Mesenchymal stem cell (in vitro differentiated cells and primary cell): ENCODE results near the gene LRRN2.

Source experiments
- DNase-seq: peaks from one replicate; pipeline ENCODE4 v3.0.0-alpha.2; 2013
- H2AFZ ChIP-seq: one replicate; pipeline ENCODE4 v1.6.1; 2013; ENCODE audit warnings: low read depth, mild to moderate bottlenecking, control low read depth, inconsistent platforms, low read length, moderate library complexity
- H2AK5ac ChIP-seq: 2 replicates; pipeline ENCODE4 v1.6.1; 2013; ENCODE audit warnings: low read length, moderate library complexity, mild to moderate bottlenecking, inconsistent platforms; ENCODE audit not compliant: severe bottlenecking
- H2BK120ac ChIP-seq: one replicate; pipeline ENCODE4 v1.6.1; 2013; ENCODE audit warnings: low read depth, mild to moderate bottlenecking, inconsistent platforms, low read length, moderate library complexity
- H2BK12ac ChIP-seq, 2 experiments: one replicate each; pipeline ENCODE4 v1.6.1; 2013; ENCODE audit warnings: inconsistent platforms in 2 of 2, low read length in 2 of 2, mild to moderate bottlenecking in 2 of 2, moderate library complexity in 2 of 2, control low read depth in 1 of 2
- H2BK15ac ChIP-seq: one replicate; pipeline ENCODE4 v1.6.1; 2013; ENCODE audit warnings: mild to moderate bottlenecking, low read depth, inconsistent platforms; ENCODE audit not compliant: poor library complexity, severe bottlenecking
- H2BK5ac ChIP-seq: 2 replicates; pipeline ENCODE4 v1.6.1; 2013; ENCODE audit warnings: low read depth, mild to moderate bottlenecking, low read length, control low read depth, inconsistent platforms; ENCODE audit not compliant: poor library complexity, severe bottlenecking
- H3K14ac ChIP-seq, 2 experiments: one replicate each; pipeline ENCODE4 v1.6.1; 2013; ENCODE audit warnings: inconsistent platforms in 2 of 2, low read length in 2 of 2, control low read depth in 1 of 2, mild to moderate bottlenecking in 1 of 2, moderate library complexity in 1 of 2
- H3K18ac ChIP-seq, 2 experiments: one replicate each; pipeline ENCODE4 v1.6.1; 2013; ENCODE audit warnings: inconsistent platforms in 2 of 2, low read length in 2 of 2, control low read depth in 1 of 2, low read depth in 1 of 2, mild to moderate bottlenecking in 1 of 2
- H3K23ac ChIP-seq, 2 experiments: one replicate each; pipeline ENCODE4 v1.6.1; 2013; ENCODE audit warnings: inconsistent platforms in 2 of 2, low read length in 2 of 2, mild to moderate bottlenecking in 2 of 2, moderate library complexity in 2 of 2, control low read depth in 1 of 2
- H3K27ac ChIP-seq: 2 replicates; pipeline ENCODE4 v1.5.1; 2013; ENCODE audit warnings: mild to moderate bottlenecking, moderate library complexity, low read length, control low read depth, inconsistent platforms; ENCODE audit not compliant: poor library complexity, severe bottlenecking
- H3K27me3 ChIP-seq, 2 experiments: 2 replicates each; pipeline versions ENCODE4 v1.6.1 to v1.7.0; 2013; ENCODE audit warnings: low read length in 2 of 2, mild to moderate bottlenecking in 2 of 2, moderate library complexity in 2 of 2, control low read depth in 1 of 2, inconsistent platforms in 1 of 2; ENCODE audit not compliant: control insufficient read depth in 1 of 2, insufficient read depth in 1 of 2
- H3K36me3 ChIP-seq, 2 experiments: 2 replicates each; pipeline versions ENCODE4 v1.6.1 to v1.7.0; 2013; ENCODE audit warnings: low read length in 2 of 2, control low read depth in 1 of 2, inconsistent platforms in 1 of 2, low read depth in 1 of 2, mild to moderate bottlenecking in 1 of 2; ENCODE audit not compliant: insufficient read depth in 2 of 2, control insufficient read depth in 1 of 2
- H3K4ac ChIP-seq, 2 experiments: one replicate each; pipeline ENCODE4 v1.6.1; 2013; ENCODE audit warnings: inconsistent platforms in 2 of 2, low read length in 2 of 2, mild to moderate bottlenecking in 2 of 2, moderate library complexity in 2 of 2, control low read depth in 1 of 2, low read depth in 1 of 2
- H3K4me1 ChIP-seq: 2 replicates; pipeline ENCODE4 v1.6.1; 2013; ENCODE audit warnings: low read depth, low read length, control low read depth; ENCODE audit not compliant: control insufficient read depth, insufficient read depth
- H3K4me2 ChIP-seq: 2 replicates; pipeline ENCODE4 v1.6.1; 2013; ENCODE audit warnings: low read length, mild to moderate bottlenecking, inconsistent platforms; ENCODE audit not compliant: poor library complexity, severe bottlenecking
- H3K4me3 ChIP-seq, 2 experiments: 2 replicates each; pipeline versions ENCODE4 v1.5.1 to v1.7.0; 2013; ENCODE audit warnings: low read length in 2 of 2, mild to moderate bottlenecking in 2 of 2, control low read depth in 1 of 2, low read depth in 1 of 2; ENCODE audit not compliant: insufficient read depth in 1 of 2
- H3K79me1 ChIP-seq: replicated peaks from 2 replicates; pipeline ENCODE4 v1.6.1; 2013; ENCODE audit warnings: mild to moderate bottlenecking, control low read depth, low read length, inconsistent platforms; ENCODE audit not compliant: poor library complexity, severe bottlenecking
- H3K9ac ChIP-seq: 2 replicates; pipeline ENCODE4 v1.7.0; 2013; ENCODE audit warnings: mild to moderate bottlenecking, low read length, moderate library complexity
- H3K9me3 ChIP-seq: 2 replicates; pipeline ENCODE4 v1.7.0; 2013; ENCODE audit warnings: mild to moderate bottlenecking, low read length; ENCODE audit not compliant: control insufficient read depth
- H4K8ac ChIP-seq: one replicate; pipeline ENCODE4 v1.6.1; 2013; ENCODE audit warnings: inconsistent platforms, mild to moderate bottlenecking, low read length, moderate library complexity
- H4K91ac ChIP-seq: one replicate; pipeline ENCODE4 v1.6.1; 2013; ENCODE audit warnings: mild to moderate bottlenecking, low read length, inconsistent platforms
- WGBS: methylation state at CpG from one replicate; pipeline ENCODE4 v1.1.7; 2013; ENCODE audit warnings: mixed read lengths; 5-methylcytosine and 5-hydroxymethylcytosine counted together

The LRRN2 gene

DNA sequence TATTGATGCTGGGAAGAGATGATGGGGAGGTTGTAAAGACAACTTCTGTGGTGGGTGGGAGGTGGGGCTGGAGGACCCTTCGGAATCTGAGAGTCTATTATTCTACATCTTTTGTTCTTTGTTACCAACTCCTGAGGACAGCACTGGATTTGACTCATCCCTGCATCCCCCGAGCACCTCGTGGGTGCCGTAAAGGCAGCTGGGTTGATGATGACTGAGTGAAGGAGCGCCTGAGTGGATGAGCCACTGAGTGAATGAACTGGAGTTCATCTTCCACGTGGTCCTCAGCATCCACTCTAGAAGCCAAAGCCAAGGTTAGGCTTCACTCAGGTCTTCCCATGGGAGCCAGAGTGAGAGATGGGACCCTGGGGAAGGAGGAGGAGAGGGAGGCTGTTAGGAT, 77.6 kb downstream of the LRRN2 start:
- Histone ChIP-seq H2AFZ (no peak overlapping the region), H2BK120ac (no peak overlapping the region), H3K27ac (no peak overlapping the region), H3K9me3 (no peaks in the 10 kb centered on the region), H2BK12ac (no peak overlapping the region), H3K27me3 (peaks cover 31 to 80% of the 10 kb centered on the region in 2 experiments), H2BK15ac (no peak overlapping the region), H3K36me3 (no peaks in the 10 kb centered on the region), H3K23ac (no peak overlapping the region), H3K4me2 (no peak overlapping the region), H3K79me1 (no peaks in the 10 kb centered on the region), H3K4me1 (no peaks in the 10 kb centered on the region), H3K4ac (no peak overlapping the region), H4K8ac (no peak overlapping the region), H3K18ac (no peak overlapping the region), H3K14ac (no peak overlapping the region), H4K91ac (no peak overlapping the region), H2AK5ac (no peak overlapping the region), H3K9ac (no peak overlapping the region), H3K4me3 (no peak overlapping the region), H2BK5ac (no peak overlapping the region)
- DNase-seq = no peak
- WGBS = 90% methylated on average over 5 of the region's 6 CpGs

DNA sequence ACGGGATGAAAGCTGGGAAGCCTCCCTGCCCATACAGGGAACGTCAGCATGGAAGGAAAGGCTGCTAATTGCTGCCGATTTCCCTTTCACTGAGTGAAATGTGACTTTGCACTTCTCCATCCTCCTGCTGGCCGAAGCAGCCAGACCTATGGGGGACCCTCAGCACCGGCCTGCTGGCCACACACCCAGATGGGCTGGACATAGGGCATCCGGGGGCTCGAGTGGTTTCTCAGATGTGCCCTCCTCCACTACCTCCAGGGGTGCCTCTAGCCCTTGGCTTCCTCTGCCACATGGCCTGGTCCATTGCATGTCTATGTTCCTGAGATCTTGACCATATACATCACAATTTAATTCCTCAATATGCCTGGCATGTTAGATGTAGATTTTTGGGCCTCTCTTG, 79.7 kb downstream of the LRRN2 start:
- Histone ChIP-seq H2BK12ac (no peak overlapping the region), H4K8ac (no peak overlapping the region), H3K9ac (no peak overlapping the region), H3K27ac (no peak overlapping the region), H2AFZ (no peak overlapping the region), H3K18ac (no peak overlapping the region), H3K27me3 (peaks cover 40 to 86% of the 10 kb centered on the region in 2 experiments), H3K23ac (no peak overlapping the region), H3K36me3 (no peaks in the 10 kb centered on the region), H3K4me3 (no peak overlapping the region), H3K14ac (no peak overlapping the region), H3K79me1 (no peaks in the 10 kb centered on the region), H2BK15ac (no peak overlapping the region), H2AK5ac (no peak overlapping the region), H2BK120ac (no peak overlapping the region), H3K4ac (no peak overlapping the region), H3K9me3 (no peaks in the 10 kb centered on the region), H3K4me1 (no peaks in the 10 kb centered on the region), H3K4me2 (no peak overlapping the region), H4K91ac (no peak overlapping the region), H2BK5ac (no peak overlapping the region)
- no peak for DNase-seq
- 86% methylated on average over 7 of the region's 7 CpGs for WGBS

DNA sequence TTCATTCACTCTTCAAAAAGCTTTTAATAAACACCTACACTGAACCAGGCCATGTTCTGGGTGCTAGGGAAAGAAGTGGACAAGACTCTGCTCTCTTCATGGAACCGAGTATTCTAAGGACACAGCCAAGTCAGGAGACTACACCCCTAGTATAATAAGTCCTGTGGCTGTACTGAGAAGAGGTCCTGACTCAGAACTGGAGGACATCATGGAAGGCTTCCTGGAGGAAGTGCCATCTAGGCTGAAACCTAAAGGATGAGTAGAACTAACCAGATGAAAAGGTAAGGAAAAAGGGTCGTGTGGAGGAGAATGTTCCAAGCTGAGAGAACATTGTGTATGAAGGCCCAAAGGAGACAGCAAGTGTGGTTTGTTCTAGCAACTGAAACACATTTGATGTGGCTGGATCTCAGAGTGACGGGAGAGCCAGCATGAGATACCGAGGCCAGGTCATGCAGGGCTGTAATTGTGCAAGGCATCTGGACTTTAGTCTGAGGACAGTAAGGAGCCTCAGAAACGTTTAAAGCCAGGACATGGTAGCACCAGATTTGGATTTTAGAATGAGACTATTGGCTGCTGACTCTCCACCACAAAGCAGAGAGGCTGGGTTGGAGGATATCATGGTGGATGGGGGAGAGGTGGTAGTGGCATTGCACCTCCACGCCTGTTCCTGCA, 82.5 kb downstream of the LRRN2 start:
- Histone ChIP-seq H3K27me3 (peaks cover 24 to 75% of the 10 kb centered on the region in 2 experiments), H3K79me1 (no peaks in the 10 kb centered on the region), H3K9me3 (no peaks in the 10 kb centered on the region), H3K4ac (no peak overlapping the region), H3K4me1 (no peaks in the 10 kb centered on the region), H3K4me2 (no peak overlapping the region), H3K4me3 (no peak overlapping the region), H2BK5ac (no peak overlapping the region), H2AFZ (no peak overlapping the region), H2AK5ac (no peak overlapping the region), H3K36me3 (no peaks in the 10 kb centered on the region), H4K91ac (no peak overlapping the region), H3K9ac (no peak overlapping the region), H4K8ac (no peak overlapping the region), H3K27ac (no peak overlapping the region), H3K14ac (no peak overlapping the region), H2BK12ac (no peak overlapping the region), H2BK120ac (no peak overlapping the region), H3K18ac (no peak overlapping the region), H3K23ac (no peak overlapping the region), H2BK15ac (no peak overlapping the region)
- DNase-seq = no peak
- WGBS = 85% methylated on average over 5 of the region's 6 CpGs

DNA sequence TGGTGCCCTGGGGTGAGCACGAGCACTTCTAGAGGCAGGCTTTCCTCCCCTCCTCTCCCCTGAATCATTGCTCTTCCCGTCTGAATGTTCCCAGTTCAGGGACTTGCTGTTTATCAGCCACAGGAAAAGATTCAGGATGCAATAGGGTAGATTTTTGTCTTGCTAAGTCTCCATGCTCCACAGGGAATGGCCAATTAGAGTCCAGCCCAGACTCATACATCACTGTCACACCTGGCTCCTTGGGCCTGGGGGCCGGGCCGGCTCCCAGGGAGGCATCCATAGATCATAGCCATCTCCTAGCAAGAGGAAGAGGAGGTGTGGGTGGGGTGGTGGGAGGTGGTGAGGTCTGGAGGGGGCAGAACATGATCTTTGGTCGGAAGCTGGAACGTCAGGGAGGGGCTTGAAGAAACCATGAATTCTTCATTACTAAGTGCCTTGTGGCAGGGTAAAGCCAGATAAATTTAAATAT, 83.4 kb downstream of the LRRN2 start:
- Histone ChIP-seq H3K4me3 (no peak overlapping the region), H2BK120ac (no peak overlapping the region), H2AK5ac (no peak overlapping the region), H3K23ac (no peak overlapping the region), H3K27me3 (peaks cover 24 to 68% of the 10 kb centered on the region in 2 experiments), H3K4me2 (no peak overlapping the region), H3K4me1 (no peaks in the 10 kb centered on the region), H3K9me3 (no peaks in the 10 kb centered on the region), H2BK12ac (no peak overlapping the region), H3K36me3 (no peaks in the 10 kb centered on the region), H3K9ac (no peak overlapping the region), H3K27ac (no peak overlapping the region), H3K79me1 (no peaks in the 10 kb centered on the region), H4K8ac (no peak overlapping the region), H2AFZ (no peak overlapping the region), H4K91ac (no peak overlapping the region), H3K18ac (no peak overlapping the region), H2BK15ac (peak overlapping the region; percentile 49), H3K4ac (no peak overlapping the region), H3K14ac (no peak overlapping the region), H2BK5ac (no peak overlapping the region)
- DNase-seq = no peak
- 60% methylated on average over 3 of the region's 6 CpGs for WGBS
